HCT116 (cell line): ENCODE data around the gene ADI1.

Source experiments
- CTCF ChIP-seq, 3 experiments: fragments of 200-600 bp in 1 of 3; sonication (generic) in 1 of 3; IDR thresholded peaks in 2 of 3; conservative IDR thresholded peaks in 1 of 3; 2 replicates each; pipeline ENCODE4 v1.5.1; 2012 to 2017; ENCODE audit warnings: low read depth in 2 of 3, low read length in 2 of 3, antibody characterized with exemption in 1 of 3, borderline replicate concordance in 1 of 3, control low read depth in 1 of 3, mild to moderate bottlenecking in 1 of 3, mixed read lengths in 1 of 3, mixed run types in 1 of 3, moderate library complexity in 1 of 3; ENCODE audit not compliant: insufficient read depth in 1 of 3
- EZH2 ChIP-seq: fragments of 200-600 bp; sonication (generic); IDR thresholded peaks from 2 replicates; pipeline ENCODE4 v1.6.1; 2017; ENCODE audit warnings: antibody characterized with exemption, mixed run types
- POLR2A ChIP-seq: IDR thresholded peaks from 2 replicates; pipeline ENCODE4 v1.7.0; 2011; ENCODE audit warnings: borderline replicate concordance; ENCODE audit not compliant: insufficient read depth, insufficient read length; ENCODE audit errors: extremely low read depth
- SP1 ChIP-seq: IDR thresholded peaks from 2 replicates; pipeline ENCODE4 v1.6.1; 2012; ENCODE audit warnings: low read depth
- YY1 ChIP-seq: IDR thresholded peaks from 2 replicates; pipeline ENCODE4 v1.6.1; 2011; ENCODE audit warnings: low read length, low read depth, moderate library complexity, mild to moderate bottlenecking; ENCODE audit not compliant: insufficient replicate concordance; ENCODE audit errors: extremely low read depth

- no peak for TF ChIP-seq SP1
- TF ChIP-seq CTCF (IDR thresholded peaks at IDR 0.05 in 2 of 3, conservative IDR thresholded peaks at IDR 0.05 in 1 of 3; ENCODE audit: borderline replicate concordance in 1 of 3, insufficient read depth in 1 of 3, low read depth in 2 of 3, low read length in 2 of 3) = no peak
- no peak for TF ChIP-seq POLR2A
- no peak for TF ChIP-seq YY1
- no peak for TF ChIP-seq EZH2
Measured at GRCh38 chr2:3460156-3460555, 59.2 kb downstream of the ADI1 start.
